CD4-positive, alpha-beta T cell treated with Interleukin-17A for 1 hour (primary cell): ENCODE measurements around the gene TMEM208.

Experiments used
- DNase-seq: peaks from one replicate; pipeline ENCODE4 v3.0.0-alpha.2; 2020

TMEM208 gene

DNA sequence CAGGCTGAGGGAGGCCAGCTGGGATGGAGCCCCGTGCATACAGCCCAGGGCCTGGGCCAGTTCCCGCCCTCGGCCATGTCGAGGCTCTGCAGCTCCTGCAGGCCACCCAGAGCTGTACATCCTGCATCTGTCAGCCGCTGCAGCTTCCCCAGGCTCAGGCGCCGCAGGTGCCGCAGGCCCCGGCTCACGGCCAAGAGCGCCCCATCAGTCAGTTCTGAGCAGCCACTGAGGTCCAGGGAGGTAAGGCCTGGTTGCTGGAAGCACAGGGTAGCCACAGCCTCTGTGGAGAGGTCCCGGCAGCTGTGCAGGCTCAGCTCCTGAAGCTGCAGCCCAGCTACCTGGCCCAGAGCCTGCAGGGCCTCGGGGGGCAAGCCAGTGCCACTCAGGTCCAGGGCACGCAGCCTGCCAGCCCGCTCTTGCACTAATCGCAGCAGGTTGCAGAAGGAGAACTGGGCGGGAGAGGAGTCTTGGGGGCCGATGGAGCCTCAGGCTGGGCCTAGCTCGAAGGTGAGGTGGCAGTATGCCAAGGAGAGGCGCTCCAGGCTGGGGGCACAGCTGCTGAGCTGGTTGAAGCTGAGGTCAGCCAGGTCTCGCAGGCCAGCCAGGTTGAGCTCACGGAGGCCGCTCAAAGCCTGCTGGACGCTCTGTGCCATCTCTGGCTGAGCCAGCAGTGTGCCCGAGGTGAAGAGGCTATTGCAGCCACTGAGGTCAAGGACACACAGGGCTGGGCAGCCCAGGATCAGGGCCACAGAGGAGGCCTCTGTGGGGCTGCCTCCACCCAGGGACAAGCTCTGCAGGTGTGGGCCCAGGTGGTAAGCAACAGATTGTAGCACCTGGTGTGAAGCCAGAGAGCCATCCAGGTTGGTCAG, 16.6 kb upstream of the TMEM208 start:
- DNase-seq = no peak

DNA sequence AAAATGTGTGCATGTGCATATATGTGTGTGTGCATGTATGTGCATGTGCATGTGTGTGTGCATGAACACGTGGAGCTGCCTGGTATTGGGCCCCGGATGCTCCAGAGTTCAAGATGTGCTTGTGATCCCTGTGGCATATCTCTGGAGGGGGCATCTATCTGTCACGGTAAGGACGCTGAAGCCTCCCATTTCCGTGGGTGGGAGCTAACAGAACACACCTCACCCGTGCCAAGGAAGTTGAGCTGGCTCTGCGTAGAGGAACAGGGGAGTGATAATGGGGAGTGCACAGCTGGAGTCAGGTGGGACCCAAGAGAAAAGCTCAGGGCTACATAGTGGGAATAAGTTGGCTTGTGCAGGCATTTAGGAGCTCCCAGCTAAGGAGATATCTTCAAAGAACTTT, 15.3 kb upstream of the TMEM208 start:
- no peak for DNase-seq

GRCh38 chr16:67212766-67213165, 14.2 kb upstream of the TMEM208 start:
- no peak for DNase-seq

- no peak for DNase-seq
These were observed 13.5 kb upstream of the TMEM208 start for GRCh38 chr16:67213197-67214019.

GRCh38 chr16:67215706-67216105, 11.2 kb upstream of the TMEM208 start:
- DNase-seq = no peak

DNA sequence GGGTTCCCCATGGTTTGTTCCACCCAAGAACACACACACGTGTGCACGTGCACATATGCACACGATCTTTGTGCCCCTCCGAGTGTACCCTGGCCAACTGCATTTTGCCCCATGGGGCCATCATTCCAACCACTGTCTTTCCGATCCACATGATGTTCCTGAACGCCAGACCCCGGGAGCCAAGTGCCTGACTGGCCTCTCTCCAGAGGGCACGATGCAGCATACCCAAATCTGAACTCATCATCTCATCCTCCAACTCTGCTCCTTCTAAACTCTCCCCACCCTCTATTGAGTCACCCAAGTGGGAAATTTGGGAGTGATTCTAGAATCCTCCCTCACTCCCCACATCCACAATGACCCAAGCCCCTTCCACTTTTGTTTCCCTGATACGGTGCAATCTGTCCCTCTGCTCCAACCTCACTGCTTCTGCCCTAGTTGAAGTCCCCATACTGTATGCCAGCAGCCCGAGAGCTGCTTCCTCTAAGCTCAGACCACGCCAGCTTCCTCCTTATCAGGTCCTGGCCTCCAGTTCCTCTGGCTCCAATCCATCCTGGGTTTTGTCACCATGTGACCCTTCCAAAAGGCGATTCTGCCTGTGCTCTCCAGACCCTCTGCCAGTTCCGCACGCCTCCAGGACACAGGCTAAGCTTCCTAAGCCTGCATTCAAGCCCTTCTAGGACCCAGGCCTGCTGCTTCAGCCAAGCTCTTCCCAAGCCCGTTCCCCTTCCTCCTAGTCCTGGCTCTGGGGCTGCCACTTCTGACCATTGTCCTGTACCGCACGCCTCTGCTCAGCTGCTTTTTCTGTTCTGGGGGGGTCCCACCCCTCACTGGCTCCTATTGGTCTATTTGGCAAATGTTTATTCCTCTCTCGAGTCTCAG, 10.1 kb upstream of the TMEM208 start:
- no peak for DNase-seq

DNA sequence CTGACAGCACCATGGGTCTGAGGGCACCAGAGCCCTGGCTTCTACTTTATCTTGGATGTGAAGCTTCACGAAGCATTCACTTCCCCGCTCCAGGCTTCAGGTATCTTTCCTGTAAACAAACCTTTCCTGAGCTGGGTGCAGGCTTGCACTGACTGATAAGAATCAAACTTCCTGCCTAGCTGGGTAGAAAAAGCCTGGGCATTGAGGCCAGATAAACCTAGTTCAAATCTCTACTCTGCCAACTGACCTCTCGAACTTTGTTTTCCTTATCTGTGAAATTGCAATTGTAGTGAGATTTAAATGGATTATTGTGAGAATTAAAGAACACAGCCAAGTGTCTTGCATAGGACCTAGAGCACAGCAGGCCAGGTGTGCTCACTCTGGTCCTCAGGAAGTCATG, 2.9 kb upstream of the TMEM208 start:
- no peak for DNase-seq

DNA sequence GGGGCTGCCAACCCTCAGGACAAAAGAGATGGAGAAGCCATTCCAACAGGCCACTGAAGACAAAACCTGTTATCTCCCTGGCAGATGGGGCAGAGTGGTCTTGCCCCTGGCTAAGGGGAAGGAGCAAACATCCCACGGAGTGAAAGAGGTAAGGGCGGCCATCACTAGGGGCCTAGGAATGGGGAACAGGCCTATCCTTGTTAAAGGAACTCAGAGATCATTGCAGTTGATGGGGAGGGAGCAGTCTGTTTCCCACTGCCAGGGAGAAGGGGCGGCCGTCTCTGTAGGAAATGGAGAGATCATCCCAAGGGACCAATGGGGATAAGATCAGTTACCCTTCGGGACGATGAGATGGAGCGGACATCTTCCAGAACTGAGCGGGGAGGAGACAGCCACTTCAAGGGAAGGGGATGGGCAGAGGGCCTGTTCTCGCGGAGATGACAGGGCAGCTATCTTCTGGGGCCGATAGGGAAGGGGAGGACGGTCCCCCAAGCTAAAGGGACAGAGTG, 581 bp upstream of the TMEM208 start:
- no peak for DNase-seq

DNA sequence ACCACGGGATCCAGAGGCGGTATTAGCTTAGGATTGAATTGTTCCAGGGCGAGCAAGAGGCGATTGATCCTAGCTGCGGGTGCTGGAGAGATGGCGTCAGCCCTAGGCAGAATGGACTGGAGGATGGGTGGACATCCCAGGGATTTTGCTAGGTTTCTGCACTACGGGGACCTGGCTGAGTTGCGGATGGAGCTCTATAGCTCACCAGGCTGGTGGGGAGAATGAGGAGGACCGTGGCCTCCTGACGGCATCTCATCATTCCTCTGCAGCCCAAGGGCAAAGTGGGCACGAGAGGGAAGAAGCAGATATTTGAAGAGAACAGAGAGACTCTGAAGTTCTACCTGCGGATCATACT, 614 bp downstream of the TMEM208 start:
- no peak for DNase-seq

- no peak for DNase-seq
These were observed 1.3 kb downstream of the TMEM208 start for GRCh38 chr16:67228034-67228785.

DNA sequence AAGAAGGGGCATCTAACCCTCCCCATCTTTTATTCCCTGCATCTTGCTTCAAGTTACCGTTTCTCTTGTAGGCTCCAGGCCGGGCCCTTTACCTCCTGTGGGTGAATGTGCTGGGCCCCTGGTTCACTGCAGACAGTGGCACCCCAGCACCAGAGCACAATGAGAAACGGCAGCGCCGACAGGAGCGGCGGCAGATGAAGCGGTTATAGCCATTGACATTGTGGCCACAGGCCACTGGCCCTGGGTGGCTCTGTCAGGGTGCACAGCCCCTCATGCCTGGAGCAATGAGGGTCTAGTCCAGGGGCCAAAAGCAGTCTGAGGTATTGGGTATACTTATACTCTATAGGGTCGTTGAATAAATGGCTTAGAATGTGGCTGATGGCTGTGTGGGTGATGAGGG, 2.0 kb downstream of the TMEM208 start:
- no peak for DNase-seq

GRCh38 chr16:67229906-67230808, 3.2 kb downstream of the TMEM208 start:
- DNase-seq = no peak

DNA sequence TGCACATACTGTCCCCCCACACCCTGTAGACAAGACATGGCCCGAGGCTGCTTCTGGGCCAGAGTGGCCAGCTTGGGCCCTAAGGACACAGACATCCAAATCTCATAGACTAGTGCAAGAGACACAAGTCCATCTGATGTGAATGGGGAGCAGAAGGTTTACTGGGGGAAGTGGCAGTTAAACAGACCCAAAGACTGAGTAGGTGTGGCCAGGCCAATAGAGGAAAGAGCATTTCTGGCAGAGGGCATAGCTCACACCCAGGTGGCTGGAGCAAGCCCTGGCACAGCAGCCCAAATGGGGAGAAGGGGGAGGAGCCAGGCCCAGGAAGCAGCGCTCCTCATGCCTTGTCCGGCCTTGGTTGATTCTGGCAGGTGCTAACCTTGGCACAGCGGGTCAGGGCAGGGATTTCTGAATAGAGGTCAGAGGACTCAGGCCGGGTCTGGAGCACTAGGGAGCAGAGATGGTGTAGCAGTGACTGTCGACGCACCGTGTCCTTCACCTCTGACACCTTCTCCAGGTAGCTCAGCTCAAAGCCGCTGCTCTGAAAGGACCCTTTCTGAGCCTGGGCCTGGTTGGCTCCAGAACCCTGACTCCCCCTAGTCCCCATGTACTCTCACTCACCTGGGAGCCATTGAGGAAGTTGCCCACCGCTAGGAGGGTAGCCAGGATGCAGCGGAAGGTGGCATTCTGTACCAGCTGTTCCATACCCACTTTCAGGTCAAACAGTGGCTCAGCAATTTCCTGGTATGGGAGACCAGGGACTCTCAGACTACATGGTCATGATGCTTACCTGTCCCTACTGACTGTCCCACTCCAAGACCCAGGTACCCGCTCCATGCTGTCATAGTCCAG, 4.1 kb downstream of the TMEM208 start:
- DNase-seq = no peak

GRCh38 chr16:67233596-67233995, 6.7 kb downstream of the TMEM208 start:
- no peak for DNase-seq

- DNase-seq = no peak
These were observed 7.3 kb downstream of the TMEM208 start for GRCh38 chr16:67234180-67234597.

GRCh38 chr16:67235816-67236562, 9.1 kb downstream of the TMEM208 start:
- DNase-seq = peak; percentile 80

GRCh38 chr16:67236563-67237395, 9.8 kb downstream of the TMEM208 start:
- peak; percentile 87 for DNase-seq
